ENCODE data around the gene EFNB2. TPM values are rescaled to one million over a fixed set of nuclear protein-coding genes. Genes with fewer than 3 reads are reported as not detected.

The EFNB2 gene
- total RNA-seq, 1 experiment from 2014 or later = 15.9 TPM

DNA sequence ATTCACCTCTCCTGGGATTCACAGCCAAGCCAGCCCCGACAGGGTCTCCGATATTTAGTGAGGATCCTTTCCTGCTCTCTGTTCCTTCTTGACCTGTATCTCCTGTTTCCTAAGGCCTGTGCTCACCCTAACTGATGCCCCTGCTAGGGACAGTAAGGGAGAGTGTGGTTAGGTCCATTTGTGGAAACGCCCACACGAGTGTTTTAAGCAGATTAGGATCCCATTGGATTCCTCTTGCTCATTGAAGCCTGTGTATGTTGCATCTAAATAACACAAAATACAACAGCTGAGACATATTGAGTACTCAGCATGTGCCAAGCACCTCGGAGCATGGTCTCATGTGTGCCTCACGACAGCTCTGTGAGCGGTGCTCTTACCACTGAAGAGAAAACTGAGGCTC, 64.9 kb downstream of the EFNB2 start:
- no peak for DNase-seq (ENCODE audit: low spot score)

More for the DNA sequence above, 64.9 kb downstream of the EFNB2 start:
- Mint-ChIP-seq H3K27me3 (ENCODE audit: low read depth) (peaks cover 6% of the 10 kb centered on the region), H3K4me1 (peaks cover 25% of the 10 kb centered on the region), H3K27ac (peak overlapping the region; percentile 30; the same call in 1 of the 2 replicates), H3K36me3 (no peaks in the 10 kb centered on the region), H3K9me3 (no peaks in the 10 kb centered on the region), H3K4me3 (no peak overlapping the region)
- CTCF ChIA-PET = interaction anchor here (0.7 kb wide), 1 partner anchor 64 kb away, joined by 3 read pairs; no protein-coding TSS in a partner anchor
- ATAC-seq = no peak
- POLR2A ChIA-PET = interaction anchor here (0.7 kb wide), 1 partner anchor 300 kb away, joined by 3 read pairs; no protein-coding TSS in a partner anchor
- TF ChIP-seq, protein P1, sequence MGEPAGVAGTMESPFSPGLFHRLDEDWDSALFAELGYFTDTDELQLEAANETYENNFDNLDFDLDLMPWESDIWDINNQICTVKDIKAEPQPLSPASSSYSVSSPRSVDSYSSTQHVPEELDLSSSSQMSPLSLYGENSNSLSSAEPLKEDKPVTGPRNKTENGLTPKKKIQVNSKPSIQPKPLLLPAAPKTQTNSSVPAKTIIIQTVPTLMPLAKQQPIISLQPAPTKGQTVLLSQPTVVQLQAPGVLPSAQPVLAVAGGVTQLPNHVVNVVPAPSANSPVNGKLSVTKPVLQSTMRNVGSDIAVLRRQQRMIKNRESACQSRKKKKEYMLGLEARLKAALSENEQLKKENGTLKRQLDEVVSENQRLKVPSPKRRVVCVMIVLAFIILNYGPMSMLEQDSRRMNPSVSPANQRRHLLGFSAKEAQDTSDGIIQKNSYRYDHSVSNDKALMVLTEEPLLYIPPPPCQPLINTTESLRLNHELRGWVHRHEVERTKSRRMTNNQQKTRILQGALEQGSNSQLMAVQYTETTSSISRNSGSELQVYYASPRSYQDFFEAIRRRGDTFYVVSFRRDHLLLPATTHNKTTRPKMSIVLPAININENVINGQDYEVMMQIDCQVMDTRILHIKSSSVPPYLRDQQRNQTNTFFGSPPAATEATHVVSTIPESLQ (CRISPR knock-in tag; IDR thresholded peaks at IDR 0.05) = no peak
- no peak for TF ChIP-seq ELF4 (CRISPR knock-in tag; IDR thresholded peaks at IDR 0.05; ENCODE audit: low read depth)
- TF ChIP-seq, protein P2, sequence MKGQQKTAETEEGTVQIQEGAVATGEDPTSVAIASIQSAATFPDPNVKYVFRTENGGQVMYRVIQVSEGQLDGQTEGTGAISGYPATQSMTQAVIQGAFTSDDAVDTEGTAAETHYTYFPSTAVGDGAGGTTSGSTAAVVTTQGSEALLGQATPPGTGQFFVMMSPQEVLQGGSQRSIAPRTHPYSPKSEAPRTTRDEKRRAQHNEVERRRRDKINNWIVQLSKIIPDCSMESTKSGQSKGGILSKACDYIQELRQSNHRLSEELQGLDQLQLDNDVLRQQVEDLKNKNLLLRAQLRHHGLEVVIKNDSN (CRISPR knock-in tag; IDR thresholded peaks at IDR 0.05) = no peak
- no peak for TF ChIP-seq CBFB (CRISPR knock-in tag; IDR thresholded peaks at IDR 0.05; ENCODE audit: low read depth)
- TF ChIP-seq NR3C1 (CRISPR knock-in tag; conservative IDR thresholded peaks at IDR 0.05; ENCODE audit: low read depth) = no peak
- TF ChIP-seq SP1 (CRISPR knock-in tag; conservative IDR thresholded peaks at IDR 0.05) = no peak
- TF ChIP-seq, protein P3, sequence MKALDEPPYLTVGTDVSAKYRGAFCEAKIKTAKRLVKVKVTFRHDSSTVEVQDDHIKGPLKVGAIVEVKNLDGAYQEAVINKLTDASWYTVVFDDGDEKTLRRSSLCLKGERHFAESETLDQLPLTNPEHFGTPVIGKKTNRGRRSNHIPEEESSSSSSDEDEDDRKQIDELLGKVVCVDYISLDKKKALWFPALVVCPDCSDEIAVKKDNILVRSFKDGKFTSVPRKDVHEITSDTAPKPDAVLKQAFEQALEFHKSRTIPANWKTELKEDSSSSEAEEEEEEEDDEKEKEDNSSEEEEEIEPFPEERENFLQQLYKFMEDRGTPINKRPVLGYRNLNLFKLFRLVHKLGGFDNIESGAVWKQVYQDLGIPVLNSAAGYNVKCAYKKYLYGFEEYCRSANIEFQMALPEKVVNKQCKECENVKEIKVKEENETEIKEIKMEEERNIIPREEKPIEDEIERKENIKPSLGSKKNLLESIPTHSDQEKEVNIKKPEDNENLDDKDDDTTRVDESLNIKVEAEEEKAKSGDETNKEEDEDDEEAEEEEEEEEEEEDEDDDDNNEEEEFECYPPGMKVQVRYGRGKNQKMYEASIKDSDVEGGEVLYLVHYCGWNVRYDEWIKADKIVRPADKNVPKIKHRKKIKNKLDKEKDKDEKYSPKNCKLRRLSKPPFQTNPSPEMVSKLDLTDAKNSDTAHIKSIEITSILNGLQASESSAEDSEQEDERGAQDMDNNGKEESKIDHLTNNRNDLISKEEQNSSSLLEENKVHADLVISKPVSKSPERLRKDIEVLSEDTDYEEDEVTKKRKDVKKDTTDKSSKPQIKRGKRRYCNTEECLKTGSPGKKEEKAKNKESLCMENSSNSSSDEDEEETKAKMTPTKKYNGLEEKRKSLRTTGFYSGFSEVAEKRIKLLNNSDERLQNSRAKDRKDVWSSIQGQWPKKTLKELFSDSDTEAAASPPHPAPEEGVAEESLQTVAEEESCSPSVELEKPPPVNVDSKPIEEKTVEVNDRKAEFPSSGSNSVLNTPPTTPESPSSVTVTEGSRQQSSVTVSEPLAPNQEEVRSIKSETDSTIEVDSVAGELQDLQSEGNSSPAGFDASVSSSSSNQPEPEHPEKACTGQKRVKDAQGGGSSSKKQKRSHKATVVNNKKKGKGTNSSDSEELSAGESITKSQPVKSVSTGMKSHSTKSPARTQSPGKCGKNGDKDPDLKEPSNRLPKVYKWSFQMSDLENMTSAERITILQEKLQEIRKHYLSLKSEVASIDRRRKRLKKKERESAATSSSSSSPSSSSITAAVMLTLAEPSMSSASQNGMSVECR (CRISPR knock-in tag; IDR thresholded peaks at IDR 0.05; ENCODE audit: borderline replicate concordance) = no peak
- TF ChIP-seq, protein P4, sequence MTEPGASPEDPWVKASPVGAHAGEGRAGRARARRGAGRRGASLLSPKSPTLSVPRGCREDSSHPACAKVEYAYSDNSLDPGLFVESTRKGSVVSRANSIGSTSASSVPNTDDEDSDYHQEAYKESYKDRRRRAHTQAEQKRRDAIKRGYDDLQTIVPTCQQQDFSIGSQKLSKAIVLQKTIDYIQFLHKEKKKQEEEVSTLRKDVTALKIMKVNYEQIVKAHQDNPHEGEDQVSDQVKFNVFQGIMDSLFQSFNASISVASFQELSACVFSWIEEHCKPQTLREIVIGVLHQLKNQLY (CRISPR knock-in tag; IDR thresholded peaks at IDR 0.05) = no peak
- TF ChIP-seq, protein P5, sequence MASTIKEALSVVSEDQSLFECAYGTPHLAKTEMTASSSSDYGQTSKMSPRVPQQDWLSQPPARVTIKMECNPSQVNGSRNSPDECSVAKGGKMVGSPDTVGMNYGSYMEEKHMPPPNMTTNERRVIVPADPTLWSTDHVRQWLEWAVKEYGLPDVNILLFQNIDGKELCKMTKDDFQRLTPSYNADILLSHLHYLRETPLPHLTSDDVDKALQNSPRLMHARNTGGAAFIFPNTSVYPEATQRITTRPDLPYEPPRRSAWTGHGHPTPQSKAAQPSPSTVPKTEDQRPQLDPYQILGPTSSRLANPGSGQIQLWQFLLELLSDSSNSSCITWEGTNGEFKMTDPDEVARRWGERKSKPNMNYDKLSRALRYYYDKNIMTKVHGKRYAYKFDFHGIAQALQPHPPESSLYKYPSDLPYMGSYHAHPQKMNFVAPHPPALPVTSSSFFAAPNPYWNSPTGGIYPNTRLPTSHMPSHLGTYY (CRISPR knock-in tag; IDR thresholded peaks at IDR 0.05) = no peak
- no peak for TF ChIP-seq NFATC4 (CRISPR knock-in tag; IDR thresholded peaks at IDR 0.05)
- TF ChIP-seq, protein P6, sequence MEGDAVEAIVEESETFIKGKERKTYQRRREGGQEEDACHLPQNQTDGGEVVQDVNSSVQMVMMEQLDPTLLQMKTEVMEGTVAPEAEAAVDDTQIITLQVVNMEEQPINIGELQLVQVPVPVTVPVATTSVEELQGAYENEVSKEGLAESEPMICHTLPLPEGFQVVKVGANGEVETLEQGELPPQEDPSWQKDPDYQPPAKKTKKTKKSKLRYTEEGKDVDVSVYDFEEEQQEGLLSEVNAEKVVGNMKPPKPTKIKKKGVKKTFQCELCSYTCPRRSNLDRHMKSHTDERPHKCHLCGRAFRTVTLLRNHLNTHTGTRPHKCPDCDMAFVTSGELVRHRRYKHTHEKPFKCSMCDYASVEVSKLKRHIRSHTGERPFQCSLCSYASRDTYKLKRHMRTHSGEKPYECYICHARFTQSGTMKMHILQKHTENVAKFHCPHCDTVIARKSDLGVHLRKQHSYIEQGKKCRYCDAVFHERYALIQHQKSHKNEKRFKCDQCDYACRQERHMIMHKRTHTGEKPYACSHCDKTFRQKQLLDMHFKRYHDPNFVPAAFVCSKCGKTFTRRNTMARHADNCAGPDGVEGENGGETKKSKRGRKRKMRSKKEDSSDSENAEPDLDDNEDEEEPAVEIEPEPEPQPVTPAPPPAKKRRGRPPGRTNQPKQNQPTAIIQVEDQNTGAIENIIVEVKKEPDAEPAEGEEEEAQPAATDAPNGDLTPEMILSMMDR (IDR thresholded peaks at IDR 0.05) = no peak
- TF ChIP-seq, protein P7, sequence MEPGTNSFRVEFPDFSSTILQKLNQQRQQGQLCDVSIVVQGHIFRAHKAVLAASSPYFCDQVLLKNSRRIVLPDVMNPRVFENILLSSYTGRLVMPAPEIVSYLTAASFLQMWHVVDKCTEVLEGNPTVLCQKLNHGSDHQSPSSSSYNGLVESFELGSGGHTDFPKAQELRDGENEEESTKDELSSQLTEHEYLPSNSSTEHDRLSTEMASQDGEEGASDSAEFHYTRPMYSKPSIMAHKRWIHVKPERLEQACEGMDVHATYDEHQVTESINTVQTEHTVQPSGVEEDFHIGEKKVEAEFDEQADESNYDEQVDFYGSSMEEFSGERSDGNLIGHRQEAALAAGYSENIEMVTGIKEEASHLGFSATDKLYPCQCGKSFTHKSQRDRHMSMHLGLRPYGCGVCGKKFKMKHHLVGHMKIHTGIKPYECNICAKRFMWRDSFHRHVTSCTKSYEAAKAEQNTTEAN (CRISPR knock-in tag; IDR thresholded peaks at IDR 0.05) = no peak
- TF ChIP-seq, protein P8, sequence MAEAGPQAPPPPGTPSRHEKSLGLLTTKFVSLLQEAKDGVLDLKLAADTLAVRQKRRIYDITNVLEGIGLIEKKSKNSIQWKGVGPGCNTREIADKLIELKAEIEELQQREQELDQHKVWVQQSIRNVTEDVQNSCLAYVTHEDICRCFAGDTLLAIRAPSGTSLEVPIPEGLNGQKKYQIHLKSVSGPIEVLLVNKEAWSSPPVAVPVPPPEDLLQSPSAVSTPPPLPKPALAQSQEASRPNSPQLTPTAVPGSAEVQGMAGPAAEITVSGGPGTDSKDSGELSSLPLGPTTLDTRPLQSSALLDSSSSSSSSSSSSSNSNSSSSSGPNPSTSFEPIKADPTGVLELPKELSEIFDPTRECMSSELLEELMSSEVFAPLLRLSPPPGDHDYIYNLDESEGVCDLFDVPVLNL (CRISPR knock-in tag; IDR thresholded peaks at IDR 0.05; ENCODE audit: borderline replicate concordance, low read depth) = no peak
- TF ChIP-seq, protein P9, sequence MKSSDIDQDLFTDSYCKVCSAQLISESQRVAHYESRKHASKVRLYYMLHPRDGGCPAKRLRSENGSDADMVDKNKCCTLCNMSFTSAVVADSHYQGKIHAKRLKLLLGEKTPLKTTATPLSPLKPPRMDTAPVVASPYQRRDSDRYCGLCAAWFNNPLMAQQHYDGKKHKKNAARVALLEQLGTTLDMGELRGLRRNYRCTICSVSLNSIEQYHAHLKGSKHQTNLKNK (CRISPR knock-in tag; IDR thresholded peaks at IDR 0.05) = no peak

All from WTC11 (cell line).